HG02759 (cell line): Measurements from ENCODE around the gene TRMT44.
"Not testable (repeated sequence)": the region's sequence is repeated elsewhere in the genome, so short reads cannot be mapped to it uniquely, and the experiment has no call there.

Source experiments
- ATAC-seq: cut with Tn5 transposase; IDR thresholded peaks from one replicate; pipeline ENCODE4 v1.9.1; 2021; ENCODE audit warnings: mild to moderate bottlenecking, moderate library complexity; ENCODE audit not compliant: unreplicated experiment

TRMT44 gene

GRCh38 chr4:8510191-8510590 lies 69.6 kb downstream of the TRMT44 start:
- ATAC-seq, result no peak

GRCh38 chr4:8510611-8511285 lies 70.2 kb downstream of the TRMT44 start:
- ATAC-seq, result no peak

DNA sequence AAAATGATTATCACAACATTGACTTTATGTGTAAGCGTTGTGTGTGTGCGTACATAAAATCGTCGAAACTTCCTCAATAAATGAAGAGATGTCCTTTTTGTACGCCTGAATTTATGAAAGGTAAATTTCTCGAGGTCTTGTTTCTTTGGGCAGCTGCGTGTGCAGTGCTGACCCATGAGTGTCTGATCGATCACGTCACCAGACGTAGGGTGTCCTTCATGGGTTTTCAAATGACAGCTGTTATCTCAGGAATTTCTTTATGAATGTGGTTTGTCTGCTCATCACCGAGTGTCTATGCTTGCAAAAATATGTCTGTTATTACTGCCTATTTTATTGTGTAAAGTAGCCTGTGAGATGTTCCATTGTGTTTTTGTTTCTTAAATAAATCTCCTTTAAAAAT lies 71.9 kb downstream of the TRMT44 start:
- ATAC-seq, result no peak

- not testable (repeated sequence) for ATAC-seq
Measured at GRCh38 chr4:8513080-8513479, 72.5 kb downstream of the TRMT44 start.

GRCh38 chr4:8513931-8514330 lies 73.4 kb downstream of the TRMT44 start:
- no peak for ATAC-seq

DNA sequence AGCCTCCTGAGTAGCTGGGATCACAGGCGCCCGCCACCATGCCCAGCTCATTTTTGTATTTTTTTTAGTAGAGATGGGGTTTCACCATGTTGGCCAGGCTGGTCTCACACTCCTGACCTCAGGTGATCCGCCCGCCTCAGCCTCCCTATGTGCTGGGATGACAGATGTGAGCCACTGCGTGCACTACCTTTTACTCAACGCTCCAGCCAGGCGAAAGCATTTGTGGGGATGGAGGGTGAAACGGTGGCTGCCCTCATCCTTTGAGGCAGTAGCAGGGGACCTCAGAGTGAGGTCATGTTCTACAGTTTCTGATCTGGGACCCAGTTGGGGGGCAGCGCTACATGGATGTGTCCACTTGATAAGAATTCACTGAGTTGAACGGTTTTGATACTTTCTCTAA lies 73.8 kb downstream of the TRMT44 start:
- ATAC-seq, result no peak

DNA sequence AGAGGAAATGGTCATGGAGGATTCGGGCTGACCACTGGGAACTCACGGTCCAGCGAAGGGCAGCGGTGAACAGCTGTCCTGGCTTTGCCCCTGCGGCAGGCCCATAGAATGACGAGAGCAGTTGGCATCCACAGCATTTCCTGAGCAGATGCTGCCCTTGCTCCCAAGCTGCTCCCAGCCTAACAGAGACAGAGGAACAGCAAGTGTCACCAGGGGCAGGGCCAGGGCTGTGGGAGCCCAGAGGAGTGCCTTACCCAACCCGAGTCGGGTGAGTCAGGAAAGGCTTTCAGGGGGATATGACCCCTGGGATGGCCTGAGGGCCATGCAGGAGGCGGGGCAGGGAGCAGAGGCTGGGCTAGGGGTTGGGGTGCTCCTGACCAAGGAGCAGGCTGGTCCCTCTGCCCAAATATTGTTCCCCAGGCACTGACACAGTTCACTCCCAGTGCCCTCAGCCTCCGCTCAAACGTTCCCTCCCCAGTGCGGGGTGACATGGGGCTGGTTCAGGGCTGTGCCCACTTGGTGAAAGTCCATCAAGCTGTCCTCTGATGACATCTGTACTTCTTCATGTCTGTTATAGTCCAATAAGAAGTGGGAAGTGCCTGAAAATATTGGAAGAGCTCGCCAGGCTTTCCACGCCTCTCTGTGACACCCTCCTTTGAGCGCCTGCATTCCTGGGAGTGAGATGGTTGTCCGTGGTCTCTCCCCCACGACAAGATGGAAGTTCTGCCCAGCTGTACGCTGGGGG lies 74.9 kb downstream of the TRMT44 start:
- no peak for ATAC-seq

DNA sequence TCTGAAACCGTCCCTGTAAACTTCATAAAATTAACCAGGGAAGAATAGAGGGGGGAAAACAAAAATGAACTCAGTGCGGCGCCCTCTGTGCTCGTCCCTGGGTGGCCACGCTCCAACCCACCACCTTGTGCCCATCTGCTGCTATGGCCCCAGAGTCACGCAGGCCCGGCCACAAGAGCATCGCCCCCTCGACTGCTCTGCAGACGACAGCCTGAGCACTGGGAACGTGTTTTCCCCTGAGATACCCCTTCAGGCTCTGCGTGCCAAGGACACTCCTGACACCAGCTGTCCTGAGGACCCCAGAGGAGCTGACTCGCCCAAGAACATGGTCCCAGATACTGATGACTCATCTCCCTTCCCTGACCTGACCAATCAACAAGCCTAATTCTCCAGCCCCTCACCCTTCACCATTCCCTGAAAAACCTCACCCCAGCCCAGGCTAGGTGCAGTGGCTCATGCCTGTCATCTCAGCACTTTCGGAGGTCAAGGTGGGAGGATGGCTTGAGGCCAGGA lies 75.5 kb downstream of the TRMT44 start:
- no peak for ATAC-seq

GRCh38 chr4:8516996-8517550 lies 76.5 kb downstream of the TRMT44 start:
- no peak for ATAC-seq

DNA sequence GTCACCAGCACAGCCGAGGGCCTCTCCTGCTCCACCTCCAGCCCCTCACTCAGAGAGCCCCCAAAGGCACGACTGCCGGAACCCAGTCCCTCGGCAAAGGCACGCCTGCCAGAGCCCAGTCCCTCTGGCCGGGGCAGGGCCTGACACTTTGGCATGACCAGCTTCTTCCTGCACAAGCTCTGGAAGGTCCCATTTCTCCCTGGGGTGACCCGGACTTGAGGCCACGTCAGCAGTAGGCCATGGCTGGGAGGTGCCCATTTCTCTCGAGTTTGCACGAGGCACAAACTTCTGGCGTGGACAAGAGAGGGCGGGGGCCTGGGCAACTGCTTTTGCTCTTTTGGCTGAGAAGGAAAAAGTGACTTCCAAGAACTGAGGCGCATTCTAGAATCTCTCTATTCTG lies 77.4 kb downstream of the TRMT44 start:
- no peak for ATAC-seq

GRCh38 chr4:8522160-8523120 lies 81.9 kb downstream of the TRMT44 start:
- ATAC-seq, result no peak

GRCh38 chr4:8523175-8523574 lies 82.6 kb downstream of the TRMT44 start:
- ATAC-seq, result no peak

- no peak for ATAC-seq
Measured at GRCh38 chr4:8523766-8524165, 83.2 kb downstream of the TRMT44 start.

GRCh38 chr4:8524595-8525382 lies 84.2 kb downstream of the TRMT44 start:
- ATAC-seq, result no peak

GRCh38 chr4:8525383-8526120 lies 85.0 kb downstream of the TRMT44 start:
- no peak for ATAC-seq
